K562 (cell line): ENCODE results near the gene NASP. TPM values are rescaled to one million over a fixed set of nuclear protein-coding genes. Genes with fewer than 3 reads are reported as not detected.

ENCODE experiments used
- ARID1B ChIP-seq: fragments of 450-650 bp; IDR thresholded peaks from 2 replicates; pipeline ENCODE4 v1.6.1; 2016; ENCODE audit warnings: antibody characterized with exemption, mild to moderate bottlenecking, inconsistent platforms
- GATAD2B ChIP-seq: fragments of 450-650 bp; IDR thresholded peaks from 2 replicates; pipeline ENCODE4 v1.6.1; 2017; ENCODE audit warnings: mild to moderate bottlenecking, borderline replicate concordance
- MEF2D ChIP-seq: conservative IDR thresholded peaks from 2 replicates; pipeline ENCODE4 v1.6.1; 2016; ENCODE audit warnings: low read depth, missing genetic modification characterization, missing compliant biosample characterization
- MYC ChIP-seq, 2 experiments: fragments of 250-450 bp in 1 of 2; sonication (Bioruptor Pico) in 1 of 2; IDR thresholded peaks; 2 replicates each; pipeline versions ENCODE4 v1.5.1 to v1.6.1; 2012 to 2021; ENCODE audit warnings: low read depth in 2 of 2, borderline replicate concordance in 1 of 2, improper control_type of control experiment in 1 of 2, low read length in 1 of 2, mild to moderate bottlenecking in 1 of 2, moderate library complexity in 1 of 2
- NBN ChIP-seq: fragments of 450-650 bp; IDR thresholded peaks from 2 replicates; pipeline ENCODE4 v1.6.1; 2016; ENCODE audit warnings: low read depth, mild to moderate bottlenecking
- NELFE ChIP-seq: IDR thresholded peaks from 2 replicates; pipeline ENCODE4 v1.6.1; 2011; ENCODE audit warnings: mild to moderate bottlenecking; ENCODE audit not compliant: insufficient read depth, insufficient read length
- NUFIP1 ChIP-seq: fragments of 450-650 bp; IDR thresholded peaks from 2 replicates; pipeline ENCODE4 v1.6.1; 2018; ENCODE audit not compliant: partially characterized antibody
- SIN3A ChIP-seq, 2 experiments: fragments of 150-350 bp in 1 of 2; IDR thresholded peaks; 2 replicates each; pipeline ENCODE4 v1.6.1; 2011 to 2016; ENCODE audit warnings: borderline replicate concordance in 2 of 2, low read depth in 2 of 2, low read length in 2 of 2, mild to moderate bottlenecking in 2 of 2, moderate library complexity in 2 of 2; ENCODE audit not compliant: control insufficient read depth in 1 of 2
- TAF9B ChIP-seq: fragments of 450-650 bp; IDR thresholded peaks from 2 replicates; pipeline ENCODE4 v1.6.1; 2018; ENCODE audit warnings: mild to moderate bottlenecking; ENCODE audit not compliant: partially characterized antibody
- polyA plus RNA-seq, 8 experiments: library from polyadenylated mRNA; depleted of rRNA in 4 of 8; stranded (reverse) in 5 of 8; unstranded in 3 of 8; fragments of >200 nt; fragmentation: Nextera tagmentation in 2 of 8; fragmentation: Illumina TruSeq in 1 of 8; extraction: Ambion mirVana in 2 of 8; extraction: Trizol in 1 of 8; gene quantifications; 2 replicates each; pipeline versions ENCODE4 v1.2.1 to v1.2.3, GENCODE V29; 2011 to 2014; ENCODE audit warnings: inconsistent platforms in 1 of 8, missing spikeins in 1 of 8
- total RNA-seq, 7 experiments: library from RNA; depleted of rRNA in 6 of 7; stranded (reverse); fragments of >200 nt in 6 of 7; fragmentation: Illumina TruSeq in 2 of 7; extraction: Trizol in 2 of 7; gene quantifications; 2 replicates each; pipeline versions ENCODE4 v1.2.1 to v1.2.3, GENCODE V29; 2011 to 2021; ENCODE audit warnings: low replicate concordance in 1 of 7
- TF ChIP-seq, protein P1 (sequence below), 2 experiments: fragments of 450-650 bp in 1 of 2; sonication (generic) in 1 of 2; formaldehyde crosslinking in 1 of 2; IDR thresholded peaks; 2 replicates each; pipeline versions ENCODE4 v1.7.1 to v1.9.0; 2016 to 2022; ENCODE audit warnings: inconsistent platforms in 1 of 2, mild to moderate bottlenecking in 1 of 2, missing genetic modification reagents in 1 of 2

NASP gene
- total and polyA plus RNA-seq, 9 of the 15 experiments (the other 6 are each of a cell fraction or from before 2014, with no cell fraction given): 199 to 578 (median 419) TPM

DNA sequence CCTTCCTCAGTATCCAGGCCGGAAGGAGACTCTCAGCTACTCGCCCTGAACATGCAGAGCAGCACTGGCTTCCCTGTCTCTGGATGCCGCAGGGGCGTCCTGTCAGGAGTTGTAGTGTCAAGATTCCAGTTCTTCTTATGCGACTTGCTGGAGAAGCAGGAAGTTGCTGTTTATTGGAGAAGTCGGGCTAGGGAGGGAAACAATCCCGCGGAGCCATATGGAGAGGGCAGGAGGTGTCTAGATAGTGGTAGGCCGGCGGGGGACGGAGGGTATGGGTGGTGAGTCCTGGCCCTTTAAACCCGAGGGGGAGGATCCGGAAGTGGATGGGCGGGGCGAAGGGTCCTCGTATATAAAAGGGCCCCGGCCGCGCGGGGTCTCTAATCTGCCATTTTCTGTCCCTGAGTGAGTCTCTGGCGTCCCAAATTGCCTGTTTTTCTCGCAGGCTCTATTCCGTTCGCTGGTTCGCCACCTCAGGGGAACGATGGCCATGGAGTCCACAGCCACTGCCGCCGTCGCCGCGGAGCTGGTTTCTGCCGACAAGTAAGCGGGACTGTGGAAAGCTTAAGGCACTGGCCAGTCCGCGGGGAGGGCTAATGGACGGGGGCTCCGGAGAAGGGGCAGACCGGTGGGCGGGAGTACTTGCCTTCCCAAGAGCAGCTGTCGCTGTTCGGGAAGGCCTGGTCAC, at the start of gene NASP (continued):
- peak; percentile 96 for TF ChIP-seq TAF9B
- peak; percentile 39; the same call in 1 of the 2 replicates for TF ChIP-seq MEF2D
- peak; percentile 90 to 99 for TF ChIP-seq SIN3A (IDR thresholded peaks at IDR 0.05; ENCODE audit: borderline replicate concordance in 2 of 2, control insufficient read depth in 1 of 2, low read depth in 2 of 2, low read length in 2 of 2)
- TF ChIP-seq, protein P1, sequence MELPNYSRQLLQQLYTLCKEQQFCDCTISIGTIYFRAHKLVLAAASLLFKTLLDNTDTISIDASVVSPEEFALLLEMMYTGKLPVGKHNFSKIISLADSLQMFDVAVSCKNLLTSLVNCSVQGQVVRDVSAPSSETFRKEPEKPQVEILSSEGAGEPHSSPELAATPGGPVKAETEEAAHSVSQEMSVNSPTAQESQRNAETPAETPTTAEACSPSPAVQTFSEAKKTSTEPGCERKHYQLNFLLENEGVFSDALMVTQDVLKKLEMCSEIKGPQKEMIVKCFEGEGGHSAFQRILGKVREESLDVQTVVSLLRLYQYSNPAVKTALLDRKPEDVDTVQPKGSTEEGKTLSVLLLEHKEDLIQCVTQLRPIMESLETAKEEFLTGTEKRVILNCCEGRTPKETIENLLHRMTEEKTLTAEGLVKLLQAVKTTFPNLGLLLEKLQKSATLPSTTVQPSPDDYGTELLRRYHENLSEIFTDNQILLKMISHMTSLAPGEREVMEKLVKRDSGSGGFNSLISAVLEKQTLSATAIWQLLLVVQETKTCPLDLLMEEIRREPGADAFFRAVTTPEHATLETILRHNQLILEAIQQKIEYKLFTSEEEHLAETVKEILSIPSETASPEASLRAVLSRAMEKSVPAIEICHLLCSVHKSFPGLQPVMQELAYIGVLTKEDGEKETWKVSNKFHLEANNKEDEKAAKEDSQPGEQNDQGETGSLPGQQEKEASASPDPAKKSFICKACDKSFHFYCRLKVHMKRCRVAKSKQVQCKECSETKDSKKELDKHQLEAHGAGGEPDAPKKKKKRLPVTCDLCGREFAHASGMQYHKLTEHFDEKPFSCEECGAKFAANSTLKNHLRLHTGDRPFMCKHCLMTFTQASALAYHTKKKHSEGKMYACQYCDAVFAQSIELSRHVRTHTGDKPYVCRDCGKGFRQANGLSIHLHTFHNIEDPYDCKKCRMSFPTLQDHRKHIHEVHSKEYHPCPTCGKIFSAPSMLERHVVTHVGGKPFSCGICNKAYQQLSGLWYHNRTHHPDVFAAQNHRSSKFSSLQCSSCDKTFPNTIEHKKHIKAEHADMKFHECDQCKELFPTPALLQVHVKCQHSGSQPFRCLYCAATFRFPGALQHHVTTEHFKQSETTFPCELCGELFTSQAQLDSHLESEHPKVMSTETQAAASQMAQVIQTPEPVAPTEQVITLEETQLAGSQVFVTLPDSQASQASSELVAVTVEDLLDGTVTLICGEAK (IDR thresholded peaks at IDR 0.05): peak; percentile 86
- TF ChIP-seq, protein P1 (CRISPR knock-in tag; IDR thresholded peaks at IDR 0.05): no peak
- peak; percentile 71 for TF ChIP-seq NUFIP1
- TF ChIP-seq GATAD2B: 0 out of 2 replicates have a peak, but pooled peaks have one; percentile 27
- TF ChIP-seq NELFE: peak; percentile 91
- peak; percentile 61 for TF ChIP-seq NBN
- TF ChIP-seq MYC (IDR thresholded peaks at IDR 0.05; ENCODE audit: low read depth, low read length): peak; percentile 41; the same call in 1 of the 2 replicates
- peak; percentile 67; the same call in 1 of the 2 replicates for TF ChIP-seq MYC (CRISPR knock-in tag; IDR thresholded peaks at IDR 0.05; ENCODE audit: borderline replicate concordance, low read depth)
- peak; percentile 56; the same call in 1 of the 2 replicates for TF ChIP-seq ARID1B
